CD14-positive monocyte (primary cell): ENCODE data around the gene GPR39. TPM values are rescaled to one million over a fixed set of nuclear protein-coding genes. Genes with fewer than 3 reads are reported as not detected.

Source experiments
- DNase-seq, 3 donors: peaks; one replicate each; pipeline ENCODE4 v3.0.0-alpha.2; 2011 to 2022
- H2AFZ ChIP-seq: 2 replicates; pipeline ENCODE4 v1.6.0; 2012; ENCODE audit warnings: mild to moderate bottlenecking, low read depth, low read length, inconsistent platforms; ENCODE audit not compliant: insufficient read depth, poor library complexity, severe bottlenecking
- H3K27ac ChIP-seq, 2 donors: 1 replicate in 1 of 2; 2 replicates in 1 of 2; pipeline ENCODE4 v1.5.1; 2012 to 2013; ENCODE audit warnings: low read length in 2 of 2, control low read depth in 1 of 2, inconsistent platforms in 1 of 2, low read depth in 1 of 2, mild to moderate bottlenecking in 1 of 2
- H3K27me3 ChIP-seq, 2 donors: one replicate each; pipeline versions ENCODE4 v1.6.0 to v1.6.1; 2011 to 2013; ENCODE audit warnings: low read length in 2 of 2; ENCODE audit not compliant: control insufficient read depth in 2 of 2, insufficient read depth in 2 of 2
- H3K36me3 ChIP-seq, 2 donors: replicated peaks in 1 of 2; 1 replicate in 1 of 2; 2 replicates in 1 of 2; pipeline versions ENCODE4 v1.5.1 to v1.6.1; 2012 to 2013; ENCODE audit warnings: low read length in 2 of 2, control low read depth in 1 of 2, inconsistent platforms in 1 of 2, mild to moderate bottlenecking in 1 of 2; ENCODE audit not compliant: insufficient read depth in 2 of 2, control insufficient read depth in 1 of 2
- H3K4me1 ChIP-seq, 2 donors: 1 replicate in 1 of 2; 2 replicates in 1 of 2; pipeline versions ENCODE4 v1.5.1 to v1.6.1; 2012 to 2013; ENCODE audit warnings: low read length in 2 of 2, control low read depth in 1 of 2, inconsistent platforms in 1 of 2, mild to moderate bottlenecking in 1 of 2, moderate library complexity in 1 of 2; ENCODE audit not compliant: insufficient read depth in 2 of 2, control insufficient read depth in 1 of 2
- H3K4me2 ChIP-seq: replicated peaks from 2 replicates; pipeline ENCODE3; 2012; ENCODE audit warnings: low read length, moderate library complexity, mild to moderate bottlenecking; ENCODE audit not compliant: poor library complexity, severe bottlenecking; ENCODE audit errors: extremely low read depth
- H3K4me3 ChIP-seq, 3 experiments: fragments of 200-600 bp in 1 of 3; sonication (generic) in 1 of 3; replicated peaks in 1 of 3; 1 replicate in 2 of 3; 2 replicates in 1 of 3; pipeline ENCODE4 v1.5.1; 2011 to 2013; ENCODE audit warnings: low read length in 3 of 3, mild to moderate bottlenecking in 3 of 3, control low read depth in 2 of 3, low read depth in 2 of 3, inconsistent platforms in 1 of 3, moderate library complexity in 1 of 3
- H3K79me2 ChIP-seq: 2 replicates; pipeline ENCODE4 v1.6.0; 2012; ENCODE audit warnings: mild to moderate bottlenecking, control low read depth, inconsistent platforms, low read length, moderate library complexity; ENCODE audit not compliant: insufficient read depth
- H3K9ac ChIP-seq: 2 replicates; pipeline ENCODE4 v1.6.0; 2017; ENCODE audit warnings: low read length, mild to moderate bottlenecking; ENCODE audit not compliant: insufficient read depth, poor library complexity, severe bottlenecking
- H3K9me3 ChIP-seq, 2 donors: replicated peaks in 1 of 2; 1 replicate in 1 of 2; 2 replicates in 1 of 2; pipeline versions ENCODE4 v1.5.1 to v1.6.1; 2012 to 2013; ENCODE audit warnings: low read length in 2 of 2, control low read depth in 1 of 2; ENCODE audit not compliant: control insufficient read depth in 1 of 2, insufficient read depth in 1 of 2
- H4K20me1 ChIP-seq: 2 replicates; pipeline ENCODE4 v1.6.0; 2012; ENCODE audit warnings: mild to moderate bottlenecking, low read length, control low read depth, moderate library complexity; ENCODE audit not compliant: insufficient read depth
- H3K27ac Mint-ChIP-seq, 7 donors: one replicate each; pipeline ENCODE4 v1.8.0; 2020; ENCODE audit warnings: mild to moderate bottlenecking in 7 of 7, mixed read lengths in 7 of 7, moderate library complexity in 6 of 7, inconsistent platforms in 2 of 7
- H3K27me3 Mint-ChIP-seq, 3 donors: one replicate each; pipeline ENCODE4 v1.8.0; 2021 to 2022; ENCODE audit warnings: low read depth in 3 of 3, mild to moderate bottlenecking in 3 of 3, mixed read lengths in 3 of 3, moderate library complexity in 3 of 3, inconsistent platforms in 1 of 3
- H3K36me3 Mint-ChIP-seq, 2 donors: one replicate each; pipeline ENCODE4 v1.8.0; 2020; ENCODE audit warnings: mixed read lengths in 2 of 2, inconsistent platforms in 1 of 2, mild to moderate bottlenecking in 1 of 2
- H3K4me1 Mint-ChIP-seq: one replicate; pipeline ENCODE4 v1.8.0; 2020; ENCODE audit warnings: mild to moderate bottlenecking, mixed read lengths
- H3K4me3 Mint-ChIP-seq, 2 donors: one replicate each; pipeline ENCODE4 v1.8.0; 2020; ENCODE audit warnings: mild to moderate bottlenecking in 2 of 2, mixed read lengths in 2 of 2, moderate library complexity in 1 of 2
- H3K9me3 Mint-ChIP-seq, 7 donors: one replicate each; pipeline ENCODE4 v1.8.0; 2020 to 2022; ENCODE audit warnings: mixed read lengths in 7 of 7, mild to moderate bottlenecking in 6 of 7, moderate library complexity in 6 of 7, inconsistent platforms in 2 of 7
- WGBS: methylation state at CpG from one replicate; pipeline ENCODE4 v1.1.5; 2013; ENCODE audit warnings: missing lambda C conversion rate; ENCODE audit not compliant: insufficient coverage; 5-methylcytosine and 5-hydroxymethylcytosine counted together
- intact Hi-C, 2 donors: fragments of 100-400 bp; cut with micrococcal nuclease; formaldehyde crosslinking; loops; one replicate each; pipeline versions ENCODE4 v1.15.0 to v1.15.1; 2023
- polyA plus RNA-seq, 3 donors: library from polyadenylated mRNA; depleted of rRNA in 1 of 3; unstranded in 2 of 3; stranded (reverse) in 1 of 3; fragments of 300-500 nt in 2 of 3; fragments of >200 nt in 1 of 3; fragmentation: Illumina TruSeq in 2 of 3; gene quantifications; 1 replicate in 2 of 3; 2 replicates in 1 of 3; pipeline ENCODE4 v1.2.3, GENCODE V29; 2012 to 2021
- TF ChIP-seq, protein P1 (sequence below): fragments of 200-600 bp; IDR thresholded peaks from one replicate; pipeline ENCODE4 v1.8.0; 2022; ENCODE audit warnings: antibody characterized with exemption, mild to moderate bottlenecking

Gene GPR39
- polyA plus RNA-seq, 3 donors = 0.12 TPM; not detected in 2

DNA sequence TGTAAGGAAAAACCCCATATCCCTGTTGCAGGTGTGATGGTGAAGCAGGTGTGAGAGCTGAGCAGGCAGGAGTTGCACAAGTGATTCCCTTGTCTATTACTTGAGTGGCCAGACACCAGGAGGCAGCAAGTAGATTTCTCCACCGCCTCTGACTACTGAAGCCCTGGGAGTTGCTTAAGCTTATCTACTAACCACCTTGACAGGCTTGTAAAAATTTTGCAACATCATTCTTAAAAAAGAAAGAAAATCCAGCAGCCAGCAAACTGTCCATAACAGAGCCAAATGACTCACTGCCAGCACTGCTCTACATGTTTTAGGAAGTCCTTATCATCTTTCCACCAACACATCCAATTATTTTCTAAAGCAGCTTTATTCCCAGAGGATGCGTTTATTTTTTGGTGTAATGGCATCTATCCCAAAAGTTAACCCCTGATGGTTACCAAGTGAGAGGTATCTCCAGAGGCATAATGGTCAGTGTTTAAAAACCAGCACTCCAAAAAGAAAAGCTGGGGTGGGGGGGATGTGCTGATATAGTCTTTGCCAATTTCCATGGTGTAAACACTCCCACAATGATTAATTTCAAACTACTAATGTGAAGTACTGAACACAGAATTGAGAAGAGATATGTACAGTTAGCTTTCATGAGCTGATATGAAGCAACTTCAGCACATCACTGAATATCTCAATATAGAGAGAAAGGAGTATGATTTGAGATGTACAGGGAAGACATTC, 16.3 kb upstream of the GPR39 start:
- Histone ChIP-seq H4K20me1 (no peaks in the 10 kb centered on the region), H3K4me1 (peaks cover 5 to 6% of the 10 kb centered on the region in 2 donors), H2AFZ (no peak overlapping the region), H3K9me3 (no peaks in the 10 kb centered on the region), H3K4me2 (no peak overlapping the region), H3K9ac (no peak overlapping the region), H3K36me3 (no peaks in the 10 kb centered on the region), H3K27me3 (no peaks in the 10 kb centered on the region), H3K27ac (no peak overlapping the region), H3K79me2 (no peaks in the 10 kb centered on the region), H3K4me3 (no peak overlapping the region)
- peaks cover 3 to 7% (median 5%) of the 10 kb centered on the region in 3 donors for H3K27me3 Mint-ChIP-seq
- peak in 1 of 3 donors; percentile 8 for DNase-seq
- WGBS = 80% methylated on average over 1 of the region's 2 CpGs
- no peak overlapping the region for H3K4me3 Mint-ChIP-seq
- TF ChIP-seq, protein P1, sequence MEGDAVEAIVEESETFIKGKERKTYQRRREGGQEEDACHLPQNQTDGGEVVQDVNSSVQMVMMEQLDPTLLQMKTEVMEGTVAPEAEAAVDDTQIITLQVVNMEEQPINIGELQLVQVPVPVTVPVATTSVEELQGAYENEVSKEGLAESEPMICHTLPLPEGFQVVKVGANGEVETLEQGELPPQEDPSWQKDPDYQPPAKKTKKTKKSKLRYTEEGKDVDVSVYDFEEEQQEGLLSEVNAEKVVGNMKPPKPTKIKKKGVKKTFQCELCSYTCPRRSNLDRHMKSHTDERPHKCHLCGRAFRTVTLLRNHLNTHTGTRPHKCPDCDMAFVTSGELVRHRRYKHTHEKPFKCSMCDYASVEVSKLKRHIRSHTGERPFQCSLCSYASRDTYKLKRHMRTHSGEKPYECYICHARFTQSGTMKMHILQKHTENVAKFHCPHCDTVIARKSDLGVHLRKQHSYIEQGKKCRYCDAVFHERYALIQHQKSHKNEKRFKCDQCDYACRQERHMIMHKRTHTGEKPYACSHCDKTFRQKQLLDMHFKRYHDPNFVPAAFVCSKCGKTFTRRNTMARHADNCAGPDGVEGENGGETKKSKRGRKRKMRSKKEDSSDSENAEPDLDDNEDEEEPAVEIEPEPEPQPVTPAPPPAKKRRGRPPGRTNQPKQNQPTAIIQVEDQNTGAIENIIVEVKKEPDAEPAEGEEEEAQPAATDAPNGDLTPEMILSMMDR = no peak
- intact Hi-C loops = no loop called here
- peaks cover 0 to 6% (median 2%) of the 10 kb centered on the region in 7 donors for H3K9me3 Mint-ChIP-seq
- no peak overlapping the region for H3K27ac Mint-ChIP-seq
- H3K36me3 Mint-ChIP-seq = no peaks in the 10 kb centered on the region
- H3K4me1 Mint-ChIP-seq = peaks cover 6% of the 10 kb centered on the region

GRCh38 chr2:132400901-132401240, 15.7 kb upstream of the GPR39 start:
- peaks cover 0 to 6% (median 3%) of the 10 kb centered on the region in 7 donors for H3K9me3 Mint-ChIP-seq
- H3K9ac ChIP-seq = no peak overlapping the region
- TF ChIP-seq, protein P1 = no peak
- H2AFZ ChIP-seq = no peak overlapping the region
- H3K36me3 ChIP-seq = no peaks in the 10 kb centered on the region
- H3K79me2 ChIP-seq = no peaks in the 10 kb centered on the region
- H3K4me3 ChIP-seq = no peak overlapping the region
- peaks cover 5 to 6% of the 10 kb centered on the region in 2 donors for H3K4me1 ChIP-seq
- no peak for DNase-seq
- H3K27ac ChIP-seq = no peak overlapping the region
- H4K20me1 ChIP-seq = no peaks in the 10 kb centered on the region
- no peak overlapping the region for H3K27ac Mint-ChIP-seq
- peaks cover 3 to 6% (median 5%) of the 10 kb centered on the region in 3 donors for H3K27me3 Mint-ChIP-seq
- H3K36me3 Mint-ChIP-seq = no peaks in the 10 kb centered on the region
- H3K4me3 Mint-ChIP-seq = no peak overlapping the region
- H3K4me1 Mint-ChIP-seq = peaks cover 6% of the 10 kb centered on the region
- no peaks in the 10 kb centered on the region for H3K27me3 ChIP-seq
- intact Hi-C loops = no loop called here
- H3K9me3 ChIP-seq = no peaks in the 10 kb centered on the region
- no peak overlapping the region for H3K4me2 ChIP-seq
- 100% methylated on average over 1 of the region's 2 CpGs for WGBS
